ENCODE results near the gene PRMT7.

- TF ChIP-seq RAD21 (conservative IDR thresholded peaks at IDR 0.05) (no peak), CTCF (IDR thresholded peaks at IDR 0.05; ENCODE audit: poor library complexity, severe bottlenecking) (no peak), TAF1 (IDR thresholded peaks at IDR 0.05; ENCODE audit: low read depth) (no peak), SMC3 (conservative IDR thresholded peaks at IDR 0.05; ENCODE audit: poor library complexity) (no peak), EP300 (conservative IDR thresholded peaks at IDR 0.05; ENCODE audit: poor library complexity, severe bottlenecking) (no peak)
These were observed 11.0 kb upstream of the PRMT7 start for GRCh38 chr16:68299571-68300453.
